ENCODE measurements around the gene FAM186B. TPM values are rescaled to one million over a fixed set of nuclear protein-coding genes. Genes with fewer than 3 reads are reported as not detected.
A peak's percentile ranks its signal among the peaks of the same experiment; 100 is the strongest.

The FAM186B gene
- total RNA-seq, 1 donor from 2014 or later, result 0.47 TPM

- DNase-seq, result no peak
These were observed 48.1 kb downstream of the FAM186B start for GRCh38 chr12:49557187-49557916.

GRCh38 chr12:49556391-49557186, 48.9 kb downstream of the FAM186B start:
- ATAC-seq, result no peak
- DNase-seq, result no peak
- intact Hi-C loops (cut with micrococcal nuclease), result no loop called here

More at GRCh38 chr12:49557187-49557916, 48.1 kb downstream of the FAM186B start:
- intact Hi-C loops (cut with micrococcal nuclease), result no loop called here
- no peak for ATAC-seq

GRCh38 chr12:49555631-49556390, 49.6 kb downstream of the FAM186B start:
- DNase-seq, result no peak
- intact Hi-C loops (cut with micrococcal nuclease), result no loop called here
- ATAC-seq, result no peak

- DNase-seq (no peak), ATAC-seq (no peak)
- intact Hi-C loops (cut with micrococcal nuclease), result no loop called here
These were observed 51.2 kb downstream of the FAM186B start for GRCh38 chr12:49554266-49554665.

GRCh38 chr12:49553512-49554088, 51.8 kb downstream of the FAM186B start:
- intact Hi-C loops (cut with micrococcal nuclease), result no loop called here
- peak; percentile 9 for ATAC-seq
- no peak for DNase-seq

GRCh38 chr12:49552899-49553298, 52.5 kb downstream of the FAM186B start:
- intact Hi-C loops (cut with micrococcal nuclease), result no loop called here
- no peak for DNase-seq

GRCh38 chr12:49552425-49552824, 53.0 kb downstream of the FAM186B start:
- DNase-seq (no peak), ATAC-seq (no peak)
- intact Hi-C loops (cut with micrococcal nuclease), result no loop called here

More at GRCh38 chr12:49552899-49553298, 52.5 kb downstream of the FAM186B start:
- no peak for ATAC-seq

- DNase-seq, result peak; percentile 65
- intact Hi-C loops (cut with micrococcal nuclease), result no loop called here
- ATAC-seq, result peak; percentile 76
These were observed 53.4 kb downstream of the FAM186B start for GRCh38 chr12:49552014-49552413.

- ATAC-seq (no peak), DNase-seq (no peak)
- intact Hi-C loops (cut with micrococcal nuclease), result no loop called here
These were observed 54.7 kb downstream of the FAM186B start for GRCh38 chr12:49550693-49551252.

GRCh38 chr12:49549735-49550692, 55.4 kb downstream of the FAM186B start:
- ATAC-seq (no peak), DNase-seq (no peak)
- intact Hi-C loops (cut with micrococcal nuclease), result no loop called here

GRCh38 chr12:49548822-49549648, 56.4 kb downstream of the FAM186B start:
- intact Hi-C loops (cut with micrococcal nuclease), result no loop called here
- DNase-seq (peak; percentile 71), ATAC-seq (peak; percentile 32)

- DNase-seq, result no peak
- intact Hi-C loops (cut with micrococcal nuclease), result no loop called here
- no peak for ATAC-seq
These were observed 57.0 kb downstream of the FAM186B start for GRCh38 chr12:49548481-49548821.

GRCh38 chr12:49547090-49547690, 58.2 kb downstream of the FAM186B start:
- intact Hi-C loops (cut with micrococcal nuclease), result no loop called here
- DNase-seq (no peak), ATAC-seq (no peak)

- intact Hi-C loops (cut with micrococcal nuclease), result no loop called here
- DNase-seq, result no peak
- ATAC-seq, result no peak
These were observed 59.0 kb downstream of the FAM186B start for GRCh38 chr12:49546481-49546880.

- intact Hi-C loops (cut with micrococcal nuclease), result no loop called here
- ATAC-seq (no peak), DNase-seq (no peak)
These were observed 59.6 kb downstream of the FAM186B start for GRCh38 chr12:49545815-49546214.

- DNase-seq, result peak; percentile 23
These were observed 61.3 kb downstream of the FAM186B start for GRCh38 chr12:49543914-49544815.

More at GRCh38 chr12:49543914-49544815, 61.3 kb downstream of the FAM186B start:
- intact Hi-C loops (cut with micrococcal nuclease), result no loop called here
- no peak for ATAC-seq

Data from left ventricle myocardium superior (tissue), 1 donor.